HG02642 (cell line): ENCODE measurements around the gene ARV1.
A peak's percentile ranks its signal among the peaks of the same experiment; 100 is the strongest.
"Not testable (repeated sequence)": the region's sequence is repeated elsewhere in the genome, so short reads cannot be mapped to it uniquely, and the experiment has no call there.

ENCODE experiments used
- ATAC-seq: cut with Tn5 transposase; IDR thresholded peaks from one replicate; pipeline ENCODE4 v1.9.1; 2021; ENCODE audit warnings: mild to moderate bottlenecking; ENCODE audit not compliant: unreplicated experiment, poor library complexity

The ARV1 gene

DNA sequence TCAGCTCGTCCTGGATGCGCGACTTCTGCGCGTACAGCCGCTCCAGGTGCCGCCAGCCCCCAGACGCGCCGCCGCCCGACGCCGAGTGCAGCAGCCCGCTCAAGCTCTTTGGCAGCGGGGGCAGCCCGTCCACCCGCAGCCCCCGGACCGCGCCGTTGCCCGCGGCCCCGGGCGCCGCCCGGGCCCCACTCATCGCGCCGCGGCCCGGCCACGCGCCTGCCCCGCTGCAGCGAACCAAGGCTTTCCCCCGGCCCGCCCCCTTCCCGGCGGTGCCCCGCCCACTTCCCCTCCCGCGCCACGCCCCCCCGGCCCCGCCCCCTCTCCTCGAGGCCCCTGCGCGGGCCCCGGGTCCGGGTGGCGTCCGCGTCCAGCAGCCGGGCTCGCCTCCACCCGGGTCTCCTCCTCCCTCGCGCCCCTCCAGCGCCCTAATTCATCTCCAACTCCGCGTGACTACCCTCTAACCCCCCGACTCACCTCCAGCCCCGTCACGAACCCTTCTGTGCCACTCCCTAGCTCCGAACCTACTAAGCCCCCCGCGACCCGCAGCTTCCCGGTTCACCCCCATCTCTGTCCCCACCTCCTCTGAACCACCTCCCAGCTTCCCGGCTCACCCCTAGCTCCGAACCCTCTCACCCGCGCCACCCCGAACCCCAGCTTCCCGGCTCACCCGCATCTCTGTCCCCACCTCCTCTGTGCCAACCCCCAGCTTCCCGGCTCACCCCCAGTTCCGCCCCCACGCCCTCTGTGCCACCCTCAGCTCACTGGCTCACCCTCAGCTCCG, 61.3 kb downstream of the ARV1 start, which contains the start of gene FAM89A:
Gene FAM89A, minus strand, starts transcription at position 236 of the 781 bp plus-strand sequence. Its CDS starts 43 bp downstream, at position 193.
- peak; percentile 71 for ATAC-seq

DNA sequence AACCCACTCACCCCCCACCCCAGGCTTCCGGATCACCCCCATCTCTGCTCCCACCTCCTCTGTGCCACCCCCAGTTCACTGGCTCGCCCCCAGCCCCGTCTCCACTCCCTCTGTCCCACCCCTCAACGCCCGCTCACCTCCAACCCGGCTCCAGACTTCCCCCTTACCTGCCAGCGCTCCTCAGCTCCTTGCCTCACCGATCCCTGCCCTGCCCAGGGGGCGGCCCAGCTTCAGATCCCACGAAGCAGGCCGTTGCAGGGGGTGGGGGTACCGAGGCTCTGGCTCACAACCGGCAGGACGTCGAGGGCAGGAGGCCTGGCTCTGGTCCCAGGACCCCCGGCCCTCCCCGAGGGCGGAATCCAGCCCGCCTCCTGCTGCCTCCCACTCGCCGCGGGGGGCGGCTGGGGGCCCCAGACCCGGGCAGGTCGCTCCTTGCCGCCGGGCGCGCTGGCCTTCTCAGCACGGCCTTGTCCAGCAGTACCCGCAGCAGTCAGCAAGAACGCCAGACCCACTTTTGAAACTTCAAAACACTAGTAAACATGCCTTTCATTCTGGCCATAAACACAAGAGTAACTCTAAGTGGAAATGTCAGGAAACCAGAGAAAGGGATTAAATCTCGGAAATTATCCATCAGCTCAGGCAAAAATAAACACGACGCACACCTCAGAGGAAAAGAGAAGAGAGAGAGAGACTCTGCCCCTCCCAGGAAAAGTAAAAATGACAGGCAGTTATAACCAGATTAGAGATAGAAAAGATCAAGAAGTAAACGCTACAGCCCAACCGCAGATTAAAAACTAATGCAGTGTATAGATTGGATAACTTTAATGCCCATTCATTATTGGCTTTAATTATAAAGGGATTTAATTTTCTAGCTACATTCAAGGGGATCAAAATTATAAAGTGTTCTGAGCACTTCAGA, 62.2 kb downstream of the ARV1 start:
- no peak for ATAC-seq

DNA sequence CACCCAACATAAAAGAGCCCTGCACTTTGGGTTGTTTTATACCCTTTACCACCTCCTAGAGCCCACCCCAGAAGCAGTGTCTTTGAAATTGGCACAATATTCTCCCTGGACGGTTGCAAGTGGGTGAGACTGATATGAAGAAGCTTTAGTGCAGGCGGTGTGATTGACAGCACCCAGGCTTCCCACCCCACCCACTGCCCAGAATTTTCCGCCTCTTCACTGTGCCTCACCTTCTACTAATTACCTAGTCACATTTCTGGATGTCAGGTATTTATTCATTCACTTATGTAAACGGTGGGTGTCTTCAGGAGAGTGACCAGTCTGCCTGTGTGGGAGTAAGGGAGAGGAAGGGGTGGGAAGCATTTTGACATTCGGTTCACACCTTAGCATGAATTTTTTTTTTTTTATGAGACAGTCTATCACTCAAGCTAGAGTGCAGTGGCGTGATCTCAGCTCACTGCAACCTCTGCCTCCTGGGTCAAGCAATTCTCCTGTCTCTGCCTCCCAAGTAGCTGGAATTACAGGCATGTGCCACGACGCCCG, 62.9 kb downstream of the ARV1 start:
- no peak for ATAC-seq

GRCh38 chr1:231044588-231044987, 65.7 kb downstream of the ARV1 start:
- no peak for ATAC-seq

- ATAC-seq = no peak
Measured at GRCh38 chr1:231045286-231045685, 66.4 kb downstream of the ARV1 start.

DNA sequence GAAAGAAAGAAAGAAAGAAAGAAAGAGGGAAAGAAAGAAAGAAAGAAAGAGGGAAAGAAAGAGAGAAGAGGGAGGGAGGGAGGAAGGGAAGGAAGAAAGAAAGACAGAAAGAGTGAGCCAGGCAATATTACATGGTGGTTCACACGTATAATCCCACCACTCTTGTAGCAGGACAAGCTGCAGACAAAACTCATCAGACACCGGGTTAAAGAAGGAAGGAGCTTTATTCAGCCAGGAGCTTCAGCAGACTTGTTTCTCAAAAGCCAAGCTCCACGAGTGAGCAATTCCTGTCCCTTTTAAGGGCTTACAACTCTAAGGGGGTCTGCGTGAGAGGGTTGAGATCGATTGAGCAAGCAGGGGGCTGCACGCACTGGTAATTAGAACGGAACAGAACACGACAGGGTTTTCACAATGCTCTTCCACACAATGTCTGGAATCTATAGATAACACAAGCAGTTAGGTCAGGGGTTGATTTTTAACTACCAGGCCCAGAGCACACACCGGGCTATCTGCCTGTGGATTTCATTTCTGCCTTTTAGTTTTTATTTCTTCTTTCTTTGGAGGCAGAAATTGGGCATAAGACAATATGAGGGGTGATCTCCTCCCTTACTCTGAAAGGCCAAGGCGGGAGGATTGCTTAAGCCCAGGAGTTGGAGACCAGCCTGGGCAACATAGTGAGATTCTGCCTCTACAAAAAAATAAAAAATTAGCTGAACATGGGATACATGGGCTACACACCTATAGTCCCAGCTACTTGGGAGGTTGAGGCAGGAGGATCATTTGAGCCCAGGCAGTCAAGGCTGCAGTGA, 67.2 kb downstream of the ARV1 start:
- ATAC-seq = not testable (repeated sequence)

DNA sequence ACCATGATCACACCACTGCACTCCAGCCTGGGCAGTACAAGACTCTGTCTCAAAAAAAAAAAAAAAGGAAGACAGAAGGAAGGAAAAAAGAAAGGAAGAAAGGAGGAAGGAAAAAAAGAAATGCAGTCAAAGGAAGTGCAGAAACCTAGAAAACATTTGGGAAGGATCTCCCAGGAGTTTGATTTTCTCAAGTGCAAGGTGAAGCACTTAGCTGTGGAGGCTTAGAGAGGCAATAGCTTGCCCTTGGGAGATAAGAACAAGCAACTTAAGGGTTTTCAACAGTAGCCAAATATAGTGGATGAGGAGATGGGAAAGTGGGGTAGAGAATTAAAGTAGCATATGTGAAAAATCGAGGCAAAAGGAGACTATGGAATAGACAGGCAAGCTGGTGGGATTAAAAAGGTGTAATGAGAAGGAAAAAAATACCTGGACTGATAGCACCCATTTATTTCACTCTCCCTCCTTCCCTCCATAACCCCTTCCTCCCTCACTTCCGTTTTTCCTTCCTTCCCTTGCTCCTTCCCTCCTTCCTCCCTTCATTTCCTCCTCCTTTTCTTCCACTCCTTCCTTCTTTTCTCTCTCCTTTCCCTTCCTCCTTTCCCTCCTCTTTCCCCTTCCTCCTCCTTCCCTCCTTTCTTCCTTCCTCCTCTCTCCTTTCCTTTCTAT, 68.0 kb downstream of the ARV1 start:
- no peak for ATAC-seq

DNA sequence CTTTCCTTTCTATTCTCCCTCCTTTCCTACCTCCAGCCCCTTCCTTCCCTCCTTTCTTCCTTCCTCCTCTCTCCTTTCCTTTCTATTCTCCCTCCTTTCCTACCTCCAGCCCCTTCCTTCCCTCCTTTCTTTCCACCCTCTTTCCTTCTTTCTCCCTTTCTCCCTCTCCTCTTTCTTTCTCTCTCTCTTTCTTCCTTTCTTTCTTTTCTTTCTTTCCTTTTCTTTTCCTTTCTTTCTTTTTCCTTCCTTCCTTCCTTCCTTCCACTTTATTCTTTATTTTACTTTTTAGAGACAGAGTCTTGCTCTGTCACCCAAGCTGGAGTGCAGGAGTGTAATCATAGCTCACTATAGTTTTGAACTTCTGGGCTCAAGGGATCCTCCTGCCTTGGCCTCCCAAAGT, 68.6 kb downstream of the ARV1 start:
- not testable (repeated sequence) for ATAC-seq

- ATAC-seq = not testable (repeated sequence)
Measured at GRCh38 chr1:231048419-231048818, 69.5 kb downstream of the ARV1 start.

DNA sequence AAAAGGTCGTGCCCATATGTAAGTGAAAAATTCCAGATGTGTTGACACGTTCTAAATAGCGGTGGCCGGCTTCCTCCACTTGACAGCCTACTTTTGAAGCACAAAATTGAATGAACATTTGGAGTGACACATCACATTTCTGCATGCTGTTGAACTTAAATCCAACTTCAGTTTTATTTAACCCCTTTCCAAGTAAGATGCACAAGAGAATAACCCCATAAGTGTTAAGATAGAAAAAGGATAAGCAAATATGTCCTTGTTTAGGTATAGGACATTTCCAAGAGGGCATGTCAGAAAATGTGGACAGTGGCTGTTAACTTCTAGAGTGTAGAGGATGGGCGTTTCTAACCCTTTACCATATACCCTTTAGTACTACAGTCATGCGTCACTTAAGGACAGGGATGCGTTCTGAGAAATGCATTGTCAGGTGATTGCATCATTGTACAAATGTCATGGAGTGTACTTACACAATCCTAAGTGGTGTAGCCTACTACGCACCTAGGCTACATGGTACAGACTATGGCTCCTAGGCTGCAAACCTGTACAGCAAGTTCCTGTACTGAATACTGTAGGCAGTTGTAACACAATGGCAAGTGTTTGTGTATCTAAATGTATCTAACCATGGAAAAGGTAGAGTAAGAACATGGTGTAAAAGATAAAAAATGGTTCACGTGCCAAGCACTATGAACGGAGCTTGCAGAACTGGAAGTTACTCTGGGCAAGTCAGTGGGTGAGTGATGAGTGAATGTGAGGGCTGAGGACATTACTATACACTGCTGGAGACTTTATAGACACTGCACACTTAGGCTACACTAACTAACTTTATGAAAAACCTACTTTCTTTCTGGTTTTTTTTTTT, 70.5 kb downstream of the ARV1 start:
- no peak for ATAC-seq
